Stimulated activated naive CD8-positive, alpha-beta T cell treated with anti-CD3 and anti-CD28 coated beads, Interleukin-15, amount 100 ng/mL, for 72 hours (primary cell): ENCODE results near the gene OR4S2.

ENCODE experiments used
- ATAC-seq: fragments of 150-1000 bp; cut with Tn5 transposase; 2 replicates; pipeline ENCODE4 v1.10.0; 2021; ENCODE audit warnings: mild to moderate bottlenecking, moderate library complexity
- DNase-seq, 2 donors: peaks; one replicate each; pipeline ENCODE4 v3.0.0; 2021 to 2022
- H3K27ac Mint-ChIP-seq, 2 donors: one replicate each; pipeline ENCODE4 v1.8.0; 2022; ENCODE audit warnings: mild to moderate bottlenecking in 2 of 2, mixed read lengths in 2 of 2, moderate library complexity in 2 of 2
- H3K27me3 Mint-ChIP-seq: one replicate; pipeline ENCODE4 v1.8.0; 2022; ENCODE audit warnings: mixed read lengths
- H3K4me1 Mint-ChIP-seq: one replicate; pipeline ENCODE4 v1.8.0; 2022; ENCODE audit warnings: mild to moderate bottlenecking, mixed read lengths
- H3K4me3 Mint-ChIP-seq, 2 donors: one replicate each; pipeline ENCODE4 v1.8.0; 2022; ENCODE audit warnings: mild to moderate bottlenecking in 2 of 2, mixed read lengths in 2 of 2, moderate library complexity in 1 of 2
- H3K9me3 Mint-ChIP-seq, 2 donors: one replicate each; pipeline ENCODE4 v1.8.0; 2022; ENCODE audit warnings: mixed read lengths in 2 of 2

Gene OR4S2, protein sequence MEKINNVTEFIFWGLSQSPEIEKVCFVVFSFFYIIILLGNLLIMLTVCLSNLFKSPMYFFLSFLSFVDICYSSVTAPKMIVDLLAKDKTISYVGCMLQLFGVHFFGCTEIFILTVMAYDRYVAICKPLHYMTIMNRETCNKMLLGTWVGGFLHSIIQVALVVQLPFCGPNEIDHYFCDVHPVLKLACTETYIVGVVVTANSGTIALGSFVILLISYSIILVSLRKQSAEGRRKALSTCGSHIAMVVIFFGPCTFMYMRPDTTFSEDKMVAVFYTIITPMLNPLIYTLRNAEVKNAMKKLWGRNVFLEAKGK

DNA sequence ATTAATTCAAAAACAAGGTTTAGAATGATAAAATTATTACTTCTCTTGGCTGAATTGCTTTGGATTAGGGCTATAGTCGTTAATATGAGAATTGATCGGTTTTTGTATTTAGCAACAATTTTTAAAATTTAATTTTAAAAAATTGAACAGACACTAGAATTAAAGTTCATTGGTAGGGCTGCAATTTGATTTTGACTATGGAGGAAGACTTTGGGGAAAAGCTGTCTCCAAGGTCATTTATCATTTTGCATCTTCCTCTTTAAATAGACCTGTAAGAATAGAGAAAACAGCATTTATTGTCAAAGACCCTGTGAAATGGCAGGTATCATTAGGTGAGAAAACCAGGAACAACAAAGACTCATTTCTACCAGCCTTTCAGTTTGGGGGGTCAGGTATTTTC, at the start of gene OR4S2:
TSS of gene OR4S2 (plus strand) at position 301 of the 400 bp plus-strand sequence. CDS start 2,577 bp downstream, outside the sequence.
- DNase-seq (no peak), ATAC-seq (no peak)
- Mint-ChIP-seq H3K4me1 (no peaks in the 10 kb centered on the region), H3K27me3 (no peaks in the 10 kb centered on the region), H3K27ac (no peak within 1 kb of the TSS), H3K9me3 (peaks cover 17 to 36% of the 10 kb centered on the region in 2 donors), H3K4me3 (no peak within 1 kb of the TSS)

DNA sequence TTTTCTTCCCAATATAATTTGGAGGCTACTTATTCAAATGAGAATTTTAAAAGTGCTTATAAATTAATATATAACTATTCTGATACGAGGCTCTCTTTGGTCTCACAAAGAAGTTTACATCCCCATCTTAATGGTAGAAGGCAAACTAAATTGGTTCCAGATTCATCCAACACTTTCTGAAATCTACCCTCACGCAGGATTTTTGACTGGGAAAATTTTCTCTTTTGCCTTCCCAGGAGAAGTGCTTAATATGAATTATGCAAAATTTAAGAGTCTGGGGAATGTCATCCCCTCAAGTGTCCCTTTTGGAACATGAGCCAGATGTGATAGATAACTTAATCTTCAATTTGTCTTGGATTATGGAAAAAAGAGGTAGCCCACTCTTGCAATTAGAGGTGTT, 40.6 kb upstream of the OR4S2 start, which contains the start of gene OR4C11:
TSS of gene OR4C11 (minus strand) at position 101 of the 400 bp plus-strand sequence. CDS start 3,272 bp downstream, outside the sequence.
- Mint-ChIP-seq H3K4me3 (no peak within 1 kb of the TSS), H3K9me3 (peaks cover 6 to 10% of the 10 kb centered on the region in 2 donors), H3K27ac (no peak within 1 kb of the TSS), H3K27me3 (no peaks in the 10 kb centered on the region), H3K4me1 (no peaks in the 10 kb centered on the region)
- no peak for DNase-seq
- ATAC-seq, result no peak

DNA sequence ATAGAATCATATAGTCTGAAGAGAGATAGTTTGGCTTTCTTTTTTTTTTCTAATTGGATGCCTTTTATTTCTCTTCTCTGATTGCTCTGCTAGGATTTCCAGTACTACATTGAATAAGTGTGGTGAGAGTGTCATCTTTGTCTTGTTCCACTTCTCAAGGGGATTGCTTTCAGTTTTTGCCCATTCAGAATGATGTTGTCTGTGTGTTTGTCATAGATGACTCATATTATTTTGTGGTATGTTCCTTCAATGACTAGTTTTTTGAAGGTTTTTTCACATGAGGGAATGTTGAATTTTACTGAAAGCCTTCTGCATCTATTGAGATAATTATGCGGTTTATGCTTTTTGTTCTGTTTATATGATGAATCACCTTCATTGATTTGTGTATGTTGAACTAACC, 23.6 kb upstream of the OR4S2 start:
- Mint-ChIP-seq H3K4me1 (no peaks in the 10 kb centered on the region), H3K9me3 (peaks cover 22 to 54% of the 10 kb centered on the region in 2 donors), H3K27ac (no peak overlapping the region), H3K4me3 (no peak overlapping the region), H3K27me3 (no peaks in the 10 kb centered on the region)
- DNase-seq (no peak), ATAC-seq (no peak)

DNA sequence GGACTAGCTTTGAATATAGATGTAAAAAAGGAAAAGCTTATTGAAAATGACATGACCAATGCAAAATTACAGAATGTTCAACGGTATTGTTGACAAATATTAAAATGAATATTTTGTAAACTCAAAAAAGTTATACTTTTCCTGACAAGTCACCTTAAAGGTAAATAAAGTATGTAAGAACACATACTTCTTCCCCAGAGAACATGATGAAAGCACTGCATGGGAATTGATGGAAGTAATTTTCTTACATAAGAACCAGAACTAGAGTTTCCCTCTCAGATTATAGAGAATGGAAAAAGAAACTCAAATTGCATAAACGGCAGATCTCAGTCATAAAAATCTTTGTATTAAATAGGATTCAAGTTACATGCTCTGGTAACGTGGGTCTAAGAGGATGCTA, 13.3 kb upstream of the OR4S2 start, which contains the start of gene OR4P4:
TSS of gene OR4P4 (plus strand) at position 301 of the 400 bp plus-strand sequence.
- H3K27me3 Mint-ChIP-seq, result no peaks in the 10 kb centered on the region
- ATAC-seq (no peak), DNase-seq (no peak)
- H3K4me1 Mint-ChIP-seq, result no peaks in the 10 kb centered on the region
- peaks cover 13 to 15% of the 10 kb centered on the region in 2 donors for H3K9me3 Mint-ChIP-seq
- no peak within 1 kb of the TSS for H3K27ac Mint-ChIP-seq
- H3K4me3 Mint-ChIP-seq, result no peak within 1 kb of the TSS

DNA sequence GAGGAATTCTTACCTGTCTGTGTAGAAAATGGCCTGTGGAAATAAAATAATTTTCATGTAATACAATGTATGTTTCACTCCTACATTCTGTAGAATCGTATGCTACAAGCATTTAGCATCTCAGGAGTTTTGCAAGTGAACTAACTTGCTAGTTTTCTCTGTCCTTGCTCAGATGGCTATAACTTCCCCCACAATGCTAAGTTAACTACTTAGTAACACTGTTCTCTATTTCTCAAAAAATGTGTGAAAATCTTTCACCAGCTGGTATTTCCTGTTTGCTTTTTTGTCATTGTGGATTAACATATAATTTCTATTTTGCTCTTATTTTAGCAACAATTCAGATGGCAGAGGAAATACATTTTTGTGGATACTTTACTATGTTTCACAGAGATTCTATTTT, 4.4 kb downstream of the OR4S2 start:
- H3K27ac Mint-ChIP-seq, result no peak overlapping the region
- no peak overlapping the region for H3K4me3 Mint-ChIP-seq
- peaks cover 17 to 30% of the 10 kb centered on the region in 2 donors for H3K9me3 Mint-ChIP-seq
- H3K4me1 Mint-ChIP-seq, result no peaks in the 10 kb centered on the region
- DNase-seq (no peak), ATAC-seq (no peak)
- no peaks in the 10 kb centered on the region for H3K27me3 Mint-ChIP-seq

DNA sequence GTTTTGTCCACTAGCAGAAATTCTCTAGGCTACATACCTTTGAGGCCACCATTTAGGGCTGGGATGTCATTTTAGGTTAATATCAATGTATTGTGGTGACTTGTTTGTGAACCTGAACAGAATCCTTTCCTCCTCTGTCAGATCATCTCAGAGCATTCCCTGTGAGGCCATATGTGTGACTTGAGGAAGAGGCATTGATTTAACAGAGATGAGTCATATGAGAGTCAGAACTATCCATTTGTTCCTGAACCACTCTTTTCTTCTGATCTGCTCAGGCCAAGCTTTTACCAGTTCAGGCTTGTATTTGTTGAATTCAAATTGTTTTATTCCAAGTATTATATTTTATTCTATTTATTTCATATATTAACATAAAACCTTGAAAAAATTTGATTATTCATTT, 7.0 kb downstream of the OR4S2 start:
- Mint-ChIP-seq H3K27ac (no peak overlapping the region), H3K27me3 (no peaks in the 10 kb centered on the region), H3K4me3 (no peak overlapping the region), H3K4me1 (no peaks in the 10 kb centered on the region), H3K9me3 (peaks cover 19 to 39% of the 10 kb centered on the region in 2 donors)
- no peak for ATAC-seq
- DNase-seq, result no peak

DNA sequence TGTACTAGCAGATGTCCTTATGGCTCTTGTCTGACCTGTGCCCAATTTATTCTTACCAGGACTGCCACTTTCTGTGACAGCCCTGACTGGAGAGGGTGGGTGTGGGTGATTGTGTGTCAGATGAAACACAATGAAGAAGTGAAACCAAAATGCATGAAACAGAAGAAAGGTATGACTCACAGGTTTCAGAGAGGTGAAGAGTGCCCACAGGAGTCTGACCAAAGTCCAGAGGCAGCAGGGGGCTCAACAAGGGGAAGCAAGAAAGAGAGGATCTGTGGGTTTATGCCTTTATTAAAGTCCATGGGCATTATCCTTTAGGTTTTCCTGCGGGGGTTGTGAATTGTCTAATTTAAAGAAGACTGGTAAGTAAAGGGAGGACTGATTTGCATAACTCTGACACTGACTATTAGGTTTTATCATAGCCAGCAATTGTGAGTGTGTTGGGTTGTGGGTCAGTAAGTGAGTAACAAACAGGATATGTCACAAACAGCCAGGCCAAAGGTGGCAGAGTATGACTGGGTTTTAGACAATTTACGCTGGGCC, 10.0 kb downstream of the OR4S2 start:
- no peak for DNase-seq
- Mint-ChIP-seq H3K4me1 (no peaks in the 10 kb centered on the region), H3K9me3 (peaks cover 16 to 41% of the 10 kb centered on the region in 2 donors), H3K27me3 (no peaks in the 10 kb centered on the region), H3K4me3 (no peak overlapping the region), H3K27ac (no peak overlapping the region)
- ATAC-seq, result no peak

DNA sequence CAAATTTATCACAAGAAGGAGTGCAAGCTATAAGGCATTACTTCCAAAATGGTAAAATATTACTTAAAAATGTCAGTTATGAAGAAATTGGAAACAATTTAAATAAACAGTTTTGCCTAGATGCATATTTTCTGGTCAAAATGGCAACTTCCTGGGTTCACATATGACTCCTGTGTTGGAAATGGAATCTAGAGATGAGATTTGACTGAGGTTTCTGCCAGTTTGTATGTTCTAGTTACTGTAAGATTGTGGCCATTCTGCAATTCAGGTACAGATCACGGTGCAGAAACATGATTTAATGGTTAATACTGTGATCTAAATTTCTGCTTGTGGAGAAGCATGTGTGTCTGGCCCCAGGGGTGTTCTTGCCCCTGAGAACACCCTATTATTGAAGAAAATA, 10.5 kb downstream of the OR4S2 start:
- no peak for ATAC-seq
- no peaks in the 10 kb centered on the region for H3K4me1 Mint-ChIP-seq
- H3K27me3 Mint-ChIP-seq, result no peaks in the 10 kb centered on the region
- no peak overlapping the region for H3K4me3 Mint-ChIP-seq
- DNase-seq, result no peak
- H3K9me3 Mint-ChIP-seq, result peaks cover 17 to 44% of the 10 kb centered on the region in 2 donors
- H3K27ac Mint-ChIP-seq, result no peak overlapping the region

DNA sequence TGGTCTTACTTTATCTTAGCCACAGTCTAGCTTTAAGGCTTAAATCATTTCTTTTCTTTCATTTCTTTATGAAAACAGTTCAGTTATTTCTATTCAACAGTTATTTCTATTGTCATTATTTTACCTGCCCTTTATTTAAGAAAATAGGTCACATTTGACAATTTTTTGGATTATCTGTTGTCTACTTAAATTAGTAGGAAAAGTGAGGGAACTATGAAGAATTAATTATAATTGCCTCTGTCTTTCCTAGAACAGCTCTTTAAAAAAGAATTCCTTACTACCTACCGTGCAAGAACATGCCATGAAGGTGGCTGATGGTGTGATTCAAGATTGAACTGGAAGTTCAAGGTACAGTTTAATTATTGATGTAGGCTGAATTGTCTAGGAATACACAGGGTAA, 13.8 kb downstream of the OR4S2 start, which contains the start of gene OR4C6:
TSS of gene OR4C6 (plus strand) at position 301 of the 400 bp plus-strand sequence. CDS start 2,966 bp downstream, outside the sequence.
- peaks cover 17 to 43% of the 10 kb centered on the region in 2 donors for H3K9me3 Mint-ChIP-seq
- DNase-seq (no peak), ATAC-seq (no peak)
- no peak within 1 kb of the TSS for H3K4me3 Mint-ChIP-seq
- H3K27me3 Mint-ChIP-seq, result no peaks in the 10 kb centered on the region
- no peaks in the 10 kb centered on the region for H3K4me1 Mint-ChIP-seq
- H3K27ac Mint-ChIP-seq, result no peak within 1 kb of the TSS

DNA sequence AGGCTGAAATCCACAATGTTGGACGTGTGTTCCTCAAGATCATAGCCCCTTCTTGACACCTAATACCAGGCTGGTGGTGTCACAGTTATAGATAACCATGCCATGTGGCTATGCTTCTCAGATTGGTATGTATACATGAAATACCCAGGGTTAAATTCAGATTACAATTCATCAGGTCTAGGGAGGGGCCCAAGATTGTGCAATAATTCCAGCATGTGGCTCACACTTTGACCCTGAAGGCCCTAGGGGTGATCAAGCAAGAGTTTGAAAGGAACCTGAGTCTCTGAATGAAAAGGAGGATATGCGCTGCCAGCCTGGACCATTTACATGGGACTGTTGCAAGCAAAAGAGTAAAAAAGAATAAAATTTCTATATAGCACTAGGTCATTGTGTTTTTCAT, 21.2 kb downstream of the OR4S2 start:
- Mint-ChIP-seq H3K4me1 (no peaks in the 10 kb centered on the region), H3K4me3 (no peak overlapping the region), H3K27me3 (no peaks in the 10 kb centered on the region)

DNA sequence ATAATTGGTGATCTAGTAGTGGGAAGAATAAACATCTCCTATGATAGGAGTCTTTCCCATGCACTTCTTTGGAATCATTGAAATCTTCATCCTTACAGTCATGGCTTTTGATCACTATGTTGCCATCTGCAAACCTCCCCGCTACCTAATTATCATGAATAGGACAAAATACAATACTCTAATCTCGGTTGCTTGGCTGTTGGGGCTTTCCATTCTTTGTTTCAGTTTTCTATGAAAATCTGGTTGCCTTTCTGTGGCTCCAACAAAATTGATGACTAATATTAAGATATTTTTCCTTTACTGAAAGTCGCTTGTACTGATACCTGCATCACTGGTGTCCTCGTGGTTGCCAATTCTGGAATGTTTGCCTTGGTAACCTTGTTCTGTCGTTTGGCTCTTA, 25.7 kb downstream of the OR4S2 start:
- Mint-ChIP-seq H3K27me3 (no peaks in the 10 kb centered on the region), H3K27ac (no peak overlapping the region), H3K4me3 (no peak overlapping the region), H3K4me1 (no peaks in the 10 kb centered on the region), H3K9me3 (peaks cover 2 to 5% of the 10 kb centered on the region in 2 donors)
- ATAC-seq (no peak), DNase-seq (no peak)

More for the DNA sequence above, 21.2 kb downstream of the OR4S2 start:
- ATAC-seq (no peak), DNase-seq (no peak)
- Mint-ChIP-seq H3K9me3 (peaks cover 3 to 18% of the 10 kb centered on the region in 2 donors), H3K27ac (no peak overlapping the region)

DNA sequence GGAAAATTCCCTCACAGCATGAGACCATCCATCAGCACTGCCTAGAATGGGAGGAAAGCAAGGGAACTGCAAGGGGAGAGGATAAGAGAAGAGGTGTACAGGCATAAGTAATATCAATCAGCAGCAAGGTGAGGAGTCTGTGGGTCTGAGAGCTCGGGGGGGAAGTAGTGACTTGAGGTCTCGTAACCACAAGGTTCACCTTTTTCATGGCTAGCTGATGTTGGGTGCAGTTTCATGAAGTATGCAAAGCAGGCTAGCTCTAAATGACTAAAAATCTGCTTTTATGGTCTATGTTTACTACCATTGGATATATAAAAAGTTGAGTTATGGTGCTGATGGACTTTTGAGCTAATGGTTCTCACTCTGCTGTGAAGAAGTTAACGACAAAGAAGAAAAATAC, 49.7 kb downstream of the OR4S2 start:
- Mint-ChIP-seq H3K9me3 (peaks cover 5 to 20% of the 10 kb centered on the region in 2 donors), H3K4me3 (no peak overlapping the region), H3K27ac (no peak overlapping the region), H3K27me3 (no peaks in the 10 kb centered on the region), H3K4me1 (no peaks in the 10 kb centered on the region)
- ATAC-seq (no peak), DNase-seq (no peak)

DNA sequence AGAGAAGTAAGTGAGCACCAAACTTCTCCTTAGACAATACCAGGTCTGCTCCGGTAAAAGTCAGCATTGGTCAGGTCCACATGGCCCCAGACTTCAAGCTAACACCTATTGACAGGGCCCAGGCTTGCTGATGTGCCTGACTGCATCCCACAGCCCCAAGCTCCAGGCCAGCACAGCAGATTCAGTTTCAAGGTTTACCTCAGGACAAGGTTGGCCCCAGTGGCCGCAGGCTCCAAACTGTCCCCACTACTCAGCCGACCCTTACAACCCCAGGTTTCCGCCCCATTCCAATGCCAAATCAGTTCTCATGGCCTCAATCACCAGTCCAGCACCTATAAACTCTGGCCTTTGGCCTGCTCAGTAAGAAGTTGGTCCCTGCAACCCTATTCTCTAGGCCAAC, 53.3 kb downstream of the OR4S2 start:
- no peaks in the 10 kb centered on the region for H3K27me3 Mint-ChIP-seq
- H3K27ac Mint-ChIP-seq, result no peak overlapping the region
- ATAC-seq (no peak), DNase-seq (no peak)
- H3K4me1 Mint-ChIP-seq, result no peaks in the 10 kb centered on the region
- H3K9me3 Mint-ChIP-seq, result peaks cover 12 to 31% of the 10 kb centered on the region in 2 donors
- no peak overlapping the region for H3K4me3 Mint-ChIP-seq
